Tibial nerve (tissue), 4 donors: Measurements from ENCODE around the gene DDOST. TPM values are rescaled to one million over a fixed set of nuclear protein-coding genes. Genes with fewer than 3 reads are reported as not detected.
A peak's percentile ranks its signal among the peaks of the same experiment; 100 is the strongest.

Experiments used
- DNase-seq, 2 donors: peaks; one replicate each; pipeline ENCODE4 v3.0.0-alpha.2; 2019; ENCODE audit warnings: low spot score in 2 of 2
- H3K27ac ChIP-seq, 4 donors: fragments of 200-600 bp; sonication (generic) in 3 of 4; one replicate each; pipeline ENCODE4 v1.5.1; 2017 to 2019; ENCODE audit warnings: mild to moderate bottlenecking in 1 of 4
- H3K27me3 ChIP-seq, 2 donors: fragments of 200-600 bp; sonication (generic) in 1 of 2; one replicate each; pipeline versions ENCODE4 v1.5.1 to v1.6.0; 2017 to 2019
- H3K36me3 ChIP-seq, 3 donors: fragments of 200-600 bp; sonication (generic); one replicate each; pipeline ENCODE4 v1.5.1; 2018 to 2019
- H3K4me1 ChIP-seq, 4 donors: fragments of 200-600 bp; sonication (generic) in 3 of 4; one replicate each; pipeline ENCODE4 v1.5.1; 2017 to 2019
- H3K4me3 ChIP-seq, 4 donors: fragments of 200-600 bp; sonication (generic) in 3 of 4; one replicate each; pipeline ENCODE4 v1.5.1; 2017 to 2019; ENCODE audit warnings: mild to moderate bottlenecking in 1 of 4, moderate library complexity in 1 of 4
- H3K9me3 ChIP-seq, 4 donors: fragments of 200-600 bp; sonication (generic) in 3 of 4; one replicate each; pipeline ENCODE4 v1.5.1; 2017 to 2019
- CTCF ChIP-seq, 5 experiments: fragments of 200-600 bp in 3 of 5; fragments of 450-650 bp in 2 of 5; sonication (generic) in 3 of 5; IDR thresholded peaks; one replicate each; pipeline ENCODE4 v1.5.1; 2016 to 2019; ENCODE audit warnings: antibody characterized with exemption in 5 of 5, mild to moderate bottlenecking in 3 of 5, moderate library complexity in 2 of 5
- EP300 ChIP-seq, 2 donors: sonication (generic); formaldehyde crosslinking; IDR thresholded peaks; one replicate each; pipeline ENCODE4 v1.6.1; 2017; ENCODE audit warnings: antibody characterized with exemption in 2 of 2, mild to moderate bottlenecking in 1 of 2
- POLR2A ChIP-seq, 2 donors: fragments of 450-650 bp; IDR thresholded peaks; one replicate each; pipeline ENCODE4 v1.6.1; 2017; ENCODE audit warnings: antibody characterized with exemption in 2 of 2, mild to moderate bottlenecking in 2 of 2, moderate library complexity in 2 of 2
- WGBS, 2 donors: methylation state at CpG; one replicate each; pipeline ENCODE4 v1.1.5; 2018; 5-methylcytosine and 5-hydroxymethylcytosine counted together
- total RNA-seq, 4 donors: library from RNA; depleted of rRNA; stranded (reverse); fragments of >200 nt; gene quantifications; one replicate each; pipeline ENCODE4 v1.1.0, GENCODE V29; 2016

The DDOST gene
- total RNA-seq, 4 donors from 2014 or later: 79.7 to 115 (median 99.6) TPM

GRCh38 chr1:20699558-20699957 lies 38.4 kb upstream of the DDOST start:
- no peak for TF ChIP-seq CTCF (IDR thresholded peaks at IDR 0.05)
- no peak for TF ChIP-seq POLR2A (IDR thresholded peaks at IDR 0.05)
- no peak for TF ChIP-seq EP300 (IDR thresholded peaks at IDR 0.05)
- H3K27me3 ChIP-seq: no peaks in the 10 kb centered on the region
- no peak overlapping the region for H3K4me3 ChIP-seq
- no peak overlapping the region for H3K27ac ChIP-seq
- DNase-seq: no peak
- peaks cover 0 to 12% (median 4%) of the 10 kb centered on the region in 4 donors for H3K4me1 ChIP-seq
- no peaks in the 10 kb centered on the region for H3K9me3 ChIP-seq
- 85 to 89% methylated on average over 9 of the region's 9 CpGs for WGBS, 2 donors
- H3K36me3 ChIP-seq: no peaks in the 10 kb centered on the region

GRCh38 chr1:20698195-20698910 lies 37.2 kb upstream of the DDOST start:
- Histone ChIP-seq H3K9me3 (no peaks in the 10 kb centered on the region), H3K4me3 (no peak overlapping the region), H3K27me3 (no peaks in the 10 kb centered on the region), H3K4me1 (peaks cover 0 to 12% (median 4%) of the 10 kb centered on the region in 4 donors), H3K36me3 (no peaks in the 10 kb centered on the region), H3K27ac (no peak overlapping the region)
- TF ChIP-seq EP300 (IDR thresholded peaks at IDR 0.05) (no peak), CTCF (IDR thresholded peaks at IDR 0.05) (no peak), POLR2A (IDR thresholded peaks at IDR 0.05) (no peak)
- 80 to 84% methylated on average over 18 of the region's 18 CpGs for WGBS, 2 donors
- DNase-seq: no peak

- H3K36me3 ChIP-seq: no peaks in the 10 kb centered on the region
- 83 to 90% methylated on average over 11 to 12 of the region's 12 CpGs for WGBS, 2 donors
- no peaks in the 10 kb centered on the region for H3K9me3 ChIP-seq
- H3K4me1 ChIP-seq: peaks cover 0 to 12% (median 4%) of the 10 kb centered on the region in 4 donors
- peak overlapping the region in 2 of 4 donors; percentile 84 to 88 for H3K27ac ChIP-seq
- no peaks in the 10 kb centered on the region for H3K27me3 ChIP-seq
- TF ChIP-seq CTCF (IDR thresholded peaks at IDR 0.05) (no peak), POLR2A (IDR thresholded peaks at IDR 0.05) (no peak), EP300 (IDR thresholded peaks at IDR 0.05) (no peak)
- H3K4me3 ChIP-seq: no peak overlapping the region
- DNase-seq: no peak
Observed at GRCh38 chr1:20697563-20697962, 36.4 kb upstream of the DDOST start.

GRCh38 chr1:20696397-20697333 lies 35.5 kb upstream of the DDOST start:
- H3K4me1 ChIP-seq: peaks cover 0 to 12% (median 4%) of the 10 kb centered on the region in 4 donors
- H3K27me3 ChIP-seq: no peaks in the 10 kb centered on the region
- no peaks in the 10 kb centered on the region for H3K36me3 ChIP-seq
- TF ChIP-seq POLR2A (IDR thresholded peaks at IDR 0.05) (no peak), EP300 (IDR thresholded peaks at IDR 0.05) (peak in 1 of 2 donors; percentile 61), CTCF (IDR thresholded peaks at IDR 0.05) (peak; percentile 87 to 97 (median 94))
- peaks cover 0 to 7% (median 0%) of the 10 kb centered on the region in 4 donors for H3K9me3 ChIP-seq
- peak overlapping the region; percentile 51 to 81 (median 60) for H3K4me3 ChIP-seq
- 1 to 3% methylated on average over 30 to 45 of the region's 46 CpGs for WGBS, 2 donors
- peak overlapping the region; percentile 71 to 93 (median 86) for H3K27ac ChIP-seq
- DNase-seq: peak; percentile 72 to 83
